ENCODE results near the gene BCAS1.

Gene BCAS1

GRCh38 chr20:53925651-53926401 is 144.6 kb downstream of the BCAS1 start:
- no peak for DNase-seq

- no peak for DNase-seq
Measured at GRCh38 chr20:53923566-53924369, 146.6 kb downstream of the BCAS1 start.

GRCh38 chr20:53922901-53923314 is 147.5 kb downstream of the BCAS1 start:
- DNase-seq: no peak

- DNase-seq: no peak
Measured at GRCh38 chr20:53921443-53921973, 148.9 kb downstream of the BCAS1 start.

- no peak for DNase-seq
Measured at GRCh38 chr20:53920647-53921245, 149.6 kb downstream of the BCAS1 start.

GRCh38 chr20:53919886-53920285 is 150.5 kb downstream of the BCAS1 start:
- no peak for DNase-seq

GRCh38 chr20:53918949-53919361 is 151.4 kb downstream of the BCAS1 start:
- DNase-seq: no peak

- no peak for DNase-seq
Measured at GRCh38 chr20:53918020-53918311, 152.4 kb downstream of the BCAS1 start.

- no peak for DNase-seq
Measured at GRCh38 chr20:53917145-53918019, 153.0 kb downstream of the BCAS1 start.

- no peak for DNase-seq
Measured at GRCh38 chr20:53916173-53916512, 154.3 kb downstream of the BCAS1 start.

- peak; percentile 98 for DNase-seq
Measured at GRCh38 chr20:53915446-53916172, 154.8 kb downstream of the BCAS1 start.

- DNase-seq: peak; percentile 57
Measured at GRCh38 chr20:53914781-53915445, 155.5 kb downstream of the BCAS1 start.

GRCh38 chr20:53914091-53914780 is 156.2 kb downstream of the BCAS1 start:
- DNase-seq: no peak

- DNase-seq: no peak
Measured at GRCh38 chr20:53911301-53911700, 159.1 kb downstream of the BCAS1 start.

- DNase-seq: no peak
Measured at GRCh38 chr20:53910351-53911002, 159.9 kb downstream of the BCAS1 start.

- DNase-seq: no peak
Measured at GRCh38 chr20:53907968-53908751, 162.2 kb downstream of the BCAS1 start.

- no peak for DNase-seq
Measured at GRCh38 chr20:53905820-53906191, 164.6 kb downstream of the BCAS1 start.

- DNase-seq: no peak
Measured at GRCh38 chr20:53905019-53905819, 165.2 kb downstream of the BCAS1 start.

Data from right kidney (tissue), 1 donor.